ENCODE results near the gene KRTAP1-3. TPM values are rescaled to one million over a fixed set of nuclear protein-coding genes. Genes with fewer than 3 reads are reported as not detected.
"Not testable (repeated sequence)": the region's sequence is repeated elsewhere in the genome, so short reads cannot be mapped to it uniquely, and the experiment has no call there.

KRTAP1-3 gene
- polyA plus RNA-seq, 1 experiment = not detected

DNA sequence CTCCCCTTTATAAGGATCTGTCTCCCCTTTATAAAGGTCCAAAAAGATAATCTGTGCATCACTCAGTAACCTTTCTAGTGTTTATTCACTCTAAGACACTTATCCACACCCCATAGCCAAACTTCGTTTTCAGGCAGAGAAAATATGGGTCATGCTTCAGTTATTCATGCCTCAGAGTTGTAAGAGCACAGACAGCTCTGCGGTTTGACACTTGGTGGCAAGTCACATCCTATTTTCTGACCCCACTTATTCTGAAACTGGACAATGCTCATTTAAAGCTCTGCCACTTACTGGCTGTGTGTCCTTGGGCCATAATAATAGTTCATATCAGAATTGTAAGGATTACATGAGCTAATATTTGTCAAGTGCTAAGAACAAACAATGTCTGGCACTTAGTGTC, 14.4 kb upstream of the KRTAP1-3 start:
- H3K27ac ChIP-seq (ENCODE audit: low read depth, low read length) = no peak overlapping the region
- POLR2A ChIA-PET = interaction anchor here (1.1 kb wide), 1 partner anchor 640 kb away, joined by 4 read pairs; no protein-coding TSS in a partner anchor
- H3K4me3 ChIP-seq (ENCODE audit: low read depth, low read length) = no peak overlapping the region
- H3K27me3 ChIP-seq (ENCODE audit: control insufficient read depth, insufficient read depth, low read length) = no peaks in the 10 kb centered on the region
- no peaks in the 10 kb centered on the region for H3K9me3 ChIP-seq (ENCODE audit: control insufficient read depth, insufficient read depth, low read length)
- CTCF ChIA-PET = no interaction called here
- no peak for DNase-seq (ENCODE audit: low read depth, low spot score)
- TF ChIP-seq, protein P1, sequence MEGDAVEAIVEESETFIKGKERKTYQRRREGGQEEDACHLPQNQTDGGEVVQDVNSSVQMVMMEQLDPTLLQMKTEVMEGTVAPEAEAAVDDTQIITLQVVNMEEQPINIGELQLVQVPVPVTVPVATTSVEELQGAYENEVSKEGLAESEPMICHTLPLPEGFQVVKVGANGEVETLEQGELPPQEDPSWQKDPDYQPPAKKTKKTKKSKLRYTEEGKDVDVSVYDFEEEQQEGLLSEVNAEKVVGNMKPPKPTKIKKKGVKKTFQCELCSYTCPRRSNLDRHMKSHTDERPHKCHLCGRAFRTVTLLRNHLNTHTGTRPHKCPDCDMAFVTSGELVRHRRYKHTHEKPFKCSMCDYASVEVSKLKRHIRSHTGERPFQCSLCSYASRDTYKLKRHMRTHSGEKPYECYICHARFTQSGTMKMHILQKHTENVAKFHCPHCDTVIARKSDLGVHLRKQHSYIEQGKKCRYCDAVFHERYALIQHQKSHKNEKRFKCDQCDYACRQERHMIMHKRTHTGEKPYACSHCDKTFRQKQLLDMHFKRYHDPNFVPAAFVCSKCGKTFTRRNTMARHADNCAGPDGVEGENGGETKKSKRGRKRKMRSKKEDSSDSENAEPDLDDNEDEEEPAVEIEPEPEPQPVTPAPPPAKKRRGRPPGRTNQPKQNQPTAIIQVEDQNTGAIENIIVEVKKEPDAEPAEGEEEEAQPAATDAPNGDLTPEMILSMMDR (IDR thresholded peaks at IDR 0.05; ENCODE audit: low read depth, low read length) = no peak

DNA sequence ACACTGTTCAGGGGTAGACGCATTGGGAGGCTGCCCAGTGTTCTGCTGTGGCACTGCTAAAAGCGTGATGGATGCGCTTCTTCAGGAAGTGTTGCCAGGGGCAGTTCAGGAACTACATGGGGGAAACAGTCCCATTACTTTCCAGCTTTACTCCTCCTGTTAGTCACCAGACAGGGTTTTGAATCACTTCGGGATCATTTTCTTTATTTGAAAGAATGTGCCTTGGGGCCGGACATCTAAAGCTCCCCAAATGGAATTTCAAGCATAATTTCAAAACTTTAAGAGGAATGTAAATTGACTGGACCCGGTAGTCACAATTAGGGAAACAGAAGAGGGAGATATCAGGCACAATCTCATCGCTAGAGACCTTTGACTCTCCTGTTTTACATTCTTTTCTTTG, 13.8 kb upstream of the KRTAP1-3 start:
- H3K4me3 ChIP-seq (ENCODE audit: low read depth, low read length) = no peak overlapping the region
- no peak for DNase-seq (ENCODE audit: low read depth, low spot score)
- POLR2A ChIA-PET = interaction anchor here (1.0 to 1.1 kb wide), 2 partner anchors 13 to 641 kb away, joined by 3 to 4 read pairs; no protein-coding TSS in a partner anchor
- peak overlapping the region; percentile 57 for H3K27ac ChIP-seq (ENCODE audit: low read depth, low read length)
- TF ChIP-seq, protein P1 (IDR thresholded peaks at IDR 0.05; ENCODE audit: low read depth, low read length) = no peak
- H3K27me3 ChIP-seq (ENCODE audit: control insufficient read depth, insufficient read depth, low read length) = no peaks in the 10 kb centered on the region
- no peaks in the 10 kb centered on the region for H3K9me3 ChIP-seq (ENCODE audit: control insufficient read depth, insufficient read depth, low read length)
- CTCF ChIA-PET = interaction anchor here (1.1 kb wide), 1 partner anchor 83 kb away, joined by 3 read pairs; no protein-coding TSS in a partner anchor

DNA sequence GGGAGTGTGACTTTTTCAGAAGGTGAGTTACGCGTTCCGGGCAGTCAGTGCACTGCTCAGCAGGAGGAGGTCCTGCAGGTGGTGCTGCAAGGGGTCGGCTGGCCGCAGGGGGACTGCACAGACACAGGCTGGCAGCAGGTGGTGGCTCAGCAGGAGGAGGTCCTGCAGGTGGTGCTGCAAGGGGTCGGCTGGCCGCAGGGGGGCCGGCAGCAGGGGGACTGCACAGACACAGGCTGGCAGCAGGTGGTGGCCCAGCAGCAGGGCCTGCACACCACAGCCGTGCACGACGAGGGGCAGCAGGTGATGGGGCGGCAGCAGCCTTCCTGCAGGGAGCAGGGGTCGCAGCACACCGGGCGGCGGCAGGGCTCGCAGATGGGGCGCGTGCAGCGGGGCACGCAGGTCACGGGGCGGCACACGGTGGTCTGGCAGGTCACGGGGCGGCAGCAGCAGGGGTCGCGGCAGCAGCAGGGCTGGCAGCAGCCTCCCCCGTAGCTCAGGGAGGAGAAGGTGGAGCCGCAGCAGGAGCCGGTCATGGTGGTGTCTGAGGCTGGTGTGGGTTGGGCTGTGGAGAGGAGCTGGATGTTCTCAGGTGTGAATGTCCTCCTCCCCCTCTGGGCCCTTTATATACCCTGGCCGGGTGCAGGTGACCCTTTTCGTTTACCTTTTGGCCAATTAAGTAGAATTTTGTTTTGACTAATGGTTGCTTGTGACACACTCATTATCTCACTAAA, 12.2 kb upstream of the KRTAP1-3 start, which contains the start of gene KRTAP2-1:
Gene KRTAP2-1, minus strand, starts transcription at position 582 of the 731 bp plus-strand sequence. Its CDS starts 49 bp downstream, at position 533.
- H3K9me3 ChIP-seq (ENCODE audit: control insufficient read depth, insufficient read depth, low read length); H3K4me3 ChIP-seq (ENCODE audit: low read depth, low read length); POLR2A ChIA-PET; CTCF ChIA-PET; H3K27me3 ChIP-seq (ENCODE audit: control insufficient read depth, insufficient read depth, low read length); DNase-seq (ENCODE audit: low read depth, low spot score): not testable (repeated sequence)
- H3K27ac ChIP-seq (ENCODE audit: low read depth, low read length) = peak within 1 kb of the TSS; percentile 57

DNA sequence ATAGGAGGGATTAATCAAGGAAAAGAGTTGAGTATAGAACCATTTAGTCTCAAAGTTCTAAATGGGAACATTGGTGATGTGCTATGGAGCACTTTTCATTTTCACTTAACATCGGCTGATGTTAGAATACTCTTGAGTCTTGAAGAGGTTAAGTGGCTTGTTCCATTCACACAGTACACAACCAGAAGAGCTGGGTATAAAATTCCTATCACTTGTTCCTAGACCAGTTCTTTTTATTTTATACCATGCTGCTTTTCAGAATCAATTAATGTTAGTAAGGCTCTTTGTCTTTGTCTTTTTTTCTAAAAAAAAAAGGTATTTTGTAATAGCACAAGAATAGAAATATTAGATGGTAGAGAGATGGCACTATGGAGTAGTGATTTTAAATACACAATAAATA, 8.3 kb upstream of the KRTAP1-3 start:
- Histone ChIP-seq H3K27me3 (ENCODE audit: control insufficient read depth, insufficient read depth, low read length) (no peaks in the 10 kb centered on the region), H3K9me3 (ENCODE audit: control insufficient read depth, insufficient read depth, low read length) (no peaks in the 10 kb centered on the region), H3K4me3 (ENCODE audit: low read depth, low read length) (no peak overlapping the region), H3K27ac (ENCODE audit: low read depth, low read length) (no peak overlapping the region)
- POLR2A ChIA-PET = no interaction called here
- TF ChIP-seq, protein P1 (IDR thresholded peaks at IDR 0.05; ENCODE audit: low read depth, low read length) = no peak
- DNase-seq (ENCODE audit: low read depth, low spot score) = no peak
- CTCF ChIA-PET = no interaction called here

DNA sequence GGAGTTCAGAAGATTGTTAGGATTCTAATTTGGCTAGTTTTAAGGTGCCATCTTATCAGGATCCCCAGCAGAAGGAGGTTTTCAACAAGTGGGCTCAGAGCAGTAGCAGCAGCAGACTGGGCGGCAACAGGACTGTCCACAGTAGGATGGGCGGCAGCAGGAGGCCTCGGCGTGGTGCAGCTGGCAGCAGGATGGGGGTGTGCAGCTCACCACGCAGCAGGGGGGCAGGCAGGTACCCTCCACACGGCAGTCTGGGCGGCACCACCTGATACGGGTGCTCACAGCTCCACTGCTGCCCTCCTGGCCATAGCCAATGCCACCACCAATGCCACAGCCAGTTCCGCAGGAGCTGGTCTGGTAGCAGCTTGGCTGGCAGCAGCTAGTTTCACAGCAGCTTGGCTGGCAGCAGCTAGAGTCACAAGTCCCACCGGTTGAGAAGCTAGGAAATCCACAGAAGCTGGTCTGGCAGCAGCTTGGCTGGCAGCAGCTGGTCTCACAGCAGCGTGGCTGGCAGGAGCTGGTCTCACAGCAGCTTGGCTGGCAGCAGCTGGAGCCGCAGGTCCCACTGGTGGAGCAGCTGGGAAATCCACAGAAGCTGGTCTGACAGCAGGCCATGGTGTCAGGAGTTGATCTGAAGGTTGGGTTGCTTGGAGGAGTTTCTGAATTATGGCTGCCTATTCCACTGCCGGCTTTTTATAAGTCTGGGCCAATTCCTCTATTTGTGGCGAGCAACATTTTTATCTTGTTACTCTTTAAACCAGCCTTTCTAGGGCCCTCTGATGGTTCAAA, 6.3 kb upstream of the KRTAP1-3 start, which contains the start of gene KRTAP1-1:
Gene KRTAP1-1, minus strand, starts transcription at position 668 of the 789 bp plus-strand sequence. Its CDS starts 53 bp downstream, at position 615.
- H3K4me3 ChIP-seq (ENCODE audit: low read depth, low read length); H3K27ac ChIP-seq (ENCODE audit: low read depth, low read length); CTCF ChIA-PET; DNase-seq (ENCODE audit: low read depth, low spot score); H3K27me3 ChIP-seq (ENCODE audit: control insufficient read depth, insufficient read depth, low read length); H3K9me3 ChIP-seq (ENCODE audit: control insufficient read depth, insufficient read depth, low read length): not testable (repeated sequence)
- POLR2A ChIA-PET = interaction anchor here (0.6 kb wide), 1 partner anchor 84 kb away, joined by 4 read pairs; no protein-coding TSS in a partner anchor
